WTC11 (cell line): ENCODE measurements around the gene LDAH. TPM values are rescaled to one million over a fixed set of nuclear protein-coding genes. Genes with fewer than 3 reads are reported as not detected.
A peak's percentile ranks its signal among the peaks of the same experiment; 100 is the strongest.

Source experiments
- ATAC-seq: fragments of 200-7000 bp; cut with Tn5 transposase; 2 replicates; pipeline ENCODE4 v1.10.0; 2021; ENCODE audit warnings: mild to moderate bottlenecking, moderate library complexity
- CTCF ChIA-PET: fragments of 300-600 bp; sonication (Branson Sonifier 250); formaldehyde crosslinking; loops from one replicate; lab custom pipeline; 2021; ENCODE audit warnings: antibody characterized with exemption; lab: Charles Lee
- POLR2A ChIA-PET: fragments of 350-600 bp; sonication (Branson Sonifier 250); formaldehyde crosslinking; loops from one replicate; lab custom pipeline; 2021; ENCODE audit warnings: antibody characterized with exemption; lab: Charles Lee
- DNase-seq: peaks from one replicate; pipeline ENCODE4 v3.0.0; 2021; ENCODE audit warnings: low spot score
- H3K27ac Mint-ChIP-seq: 2 replicates; pipeline ENCODE4 v1.8.0; 2021; ENCODE audit warnings: mixed read lengths
- H3K27me3 Mint-ChIP-seq: 2 replicates; pipeline ENCODE4 v1.8.0; 2021; ENCODE audit warnings: low read depth, mild to moderate bottlenecking, moderate library complexity, mixed read lengths
- H3K36me3 Mint-ChIP-seq: 2 replicates; pipeline ENCODE4 v1.8.0; 2021; ENCODE audit warnings: mixed read lengths
- H3K4me1 Mint-ChIP-seq: 2 replicates; pipeline ENCODE4 v1.8.0; 2022; ENCODE audit warnings: mixed read lengths
- H3K4me3 Mint-ChIP-seq: 2 replicates; pipeline ENCODE4 v1.8.0; 2021; ENCODE audit warnings: mild to moderate bottlenecking, moderate library complexity, mixed read lengths
- H3K9me3 Mint-ChIP-seq: 2 replicates; pipeline ENCODE4 v1.8.0; 2021; ENCODE audit warnings: mixed read lengths
- ARID4B ChIP-seq: sonication (generic); formaldehyde crosslinking; IDR thresholded peaks from 2 replicates; pipeline ENCODE4 v1.8.0; 2023; ENCODE audit warnings: missing genetic modification reagents, mild to moderate bottlenecking, borderline replicate concordance
- CDX4 ChIP-seq: fragments of 250-450 bp; sonication (Bioruptor Pico); IDR thresholded peaks from 2 replicates; pipeline ENCODE4 v1.9.0; 2021; ENCODE audit warnings: moderate library complexity, mild to moderate bottlenecking, inconsistent platforms, borderline replicate concordance
- EMX1 ChIP-seq: fragments of 250-450 bp; sonication (Bioruptor Pico); IDR thresholded peaks from 2 replicates; pipeline ENCODE4 v1.8.0; 2021; ENCODE audit warnings: mild to moderate bottlenecking
- ETV6 ChIP-seq: sonication (generic); formaldehyde crosslinking; IDR thresholded peaks from 2 replicates; pipeline ENCODE4 v1.8.1; 2022; ENCODE audit warnings: mild to moderate bottlenecking, missing genetic modification reagents
- FOXJ3 ChIP-seq: sonication (generic); formaldehyde crosslinking; IDR thresholded peaks from 2 replicates; pipeline ENCODE4 v1.9.0; 2021; ENCODE audit warnings: missing genetic modification reagents, mild to moderate bottlenecking, borderline replicate concordance
- FOXP1 ChIP-seq: sonication (generic); formaldehyde crosslinking; IDR thresholded peaks from 2 replicates; pipeline ENCODE4 v1.8.0; 2022; ENCODE audit warnings: missing genetic modification reagents, mild to moderate bottlenecking, moderate library complexity, borderline replicate concordance
- HMGA2 ChIP-seq: fragments of 250-450 bp; sonication (Bioruptor Pico); IDR thresholded peaks from 2 replicates; pipeline ENCODE4 v1.4.0; 2021; ENCODE audit warnings: mild to moderate bottlenecking, moderate library complexity
- MYBL2 ChIP-seq: sonication (generic); formaldehyde crosslinking; IDR thresholded peaks from 2 replicates; pipeline ENCODE4 v1.8.1; 2023; ENCODE audit warnings: mild to moderate bottlenecking, moderate library complexity, missing genetic modification reagents
- NR1H2 ChIP-seq: sonication (generic); formaldehyde crosslinking; IDR thresholded peaks from 2 replicates; pipeline ENCODE4 v1.9.0; 2021; ENCODE audit warnings: mild to moderate bottlenecking, moderate library complexity, missing genetic modification reagents
- NR2C2 ChIP-seq: sonication (generic); formaldehyde crosslinking; IDR thresholded peaks from 2 replicates; pipeline ENCODE4 v1.8.0; 2022; ENCODE audit warnings: mild to moderate bottlenecking, missing genetic modification reagents
- OVOL2 ChIP-seq: fragments of 250-450 bp; sonication (Bioruptor Pico); IDR thresholded peaks from 2 replicates; pipeline ENCODE4 v1.9.0; 2021; ENCODE audit warnings: mild to moderate bottlenecking, borderline replicate concordance
- PREB ChIP-seq: sonication (generic); formaldehyde crosslinking; IDR thresholded peaks from 2 replicates; pipeline ENCODE4 v1.8.1; 2022; ENCODE audit warnings: mild to moderate bottlenecking, missing genetic modification reagents, moderate library complexity, borderline replicate concordance
- RELA ChIP-seq: sonication (generic); formaldehyde crosslinking; IDR thresholded peaks from 2 replicates; pipeline ENCODE4 v1.8.1; 2022; ENCODE audit warnings: missing genetic modification reagents, mild to moderate bottlenecking, borderline replicate concordance
- SOX15 ChIP-seq: fragments of 250-450 bp; sonication (Bioruptor Pico); IDR thresholded peaks from 2 replicates; pipeline ENCODE4 v1.9.0; 2021; ENCODE audit warnings: mild to moderate bottlenecking
- TEAD4 ChIP-seq: sonication (generic); formaldehyde crosslinking; IDR thresholded peaks from 2 replicates; pipeline ENCODE4 v1.8.0; 2022; ENCODE audit warnings: mild to moderate bottlenecking, missing genetic modification reagents
- ZNF138 ChIP-seq: sonication (generic); formaldehyde crosslinking; conservative IDR thresholded peaks from 2 replicates; pipeline ENCODE4 v1.8.1; 2022; ENCODE audit warnings: mild to moderate bottlenecking, moderate library complexity, missing genetic modification reagents
- ZNF232 ChIP-seq: sonication (generic); formaldehyde crosslinking; IDR thresholded peaks from 2 replicates; pipeline ENCODE4 v1.8.0; 2022; ENCODE audit warnings: mild to moderate bottlenecking, missing genetic modification reagents
- ZNF416 ChIP-seq: fragments of 250-450 bp; sonication (Bioruptor Pico); IDR thresholded peaks from 2 replicates; pipeline ENCODE4 v1.9.0; 2021; ENCODE audit warnings: mild to moderate bottlenecking, inconsistent platforms
- ZNF425 ChIP-seq: fragments of 250-450 bp; sonication (Bioruptor Pico); conservative IDR thresholded peaks from 2 replicates; pipeline ENCODE4 v1.9.0; 2021; ENCODE audit warnings: mild to moderate bottlenecking
- ZNF671 ChIP-seq: fragments of 250-450 bp; sonication (Bioruptor Pico); IDR thresholded peaks from 2 replicates; pipeline ENCODE4 v1.8.0; 2021; ENCODE audit warnings: mild to moderate bottlenecking
- ZSCAN18 ChIP-seq: fragments of 250-450 bp; sonication (Bioruptor Pico); IDR thresholded peaks from 2 replicates; pipeline ENCODE4 v2.1.2; 2022; ENCODE audit warnings: mild to moderate bottlenecking, moderate library complexity
- total RNA-seq: library from RNA; stranded (reverse); gene quantifications from 3 replicates; pipeline ENCODE4 v1.2.3, GENCODE V29; 2021
- TF ChIP-seq, protein P1 (sequence below): sonication (generic); formaldehyde crosslinking; IDR thresholded peaks from 2 replicates; pipeline ENCODE4 v1.8.1; 2022; ENCODE audit warnings: mild to moderate bottlenecking, moderate library complexity, missing genetic modification reagents

The LDAH gene
- total RNA-seq, 1 experiment from 2014 or later = 20.5 TPM

DNA sequence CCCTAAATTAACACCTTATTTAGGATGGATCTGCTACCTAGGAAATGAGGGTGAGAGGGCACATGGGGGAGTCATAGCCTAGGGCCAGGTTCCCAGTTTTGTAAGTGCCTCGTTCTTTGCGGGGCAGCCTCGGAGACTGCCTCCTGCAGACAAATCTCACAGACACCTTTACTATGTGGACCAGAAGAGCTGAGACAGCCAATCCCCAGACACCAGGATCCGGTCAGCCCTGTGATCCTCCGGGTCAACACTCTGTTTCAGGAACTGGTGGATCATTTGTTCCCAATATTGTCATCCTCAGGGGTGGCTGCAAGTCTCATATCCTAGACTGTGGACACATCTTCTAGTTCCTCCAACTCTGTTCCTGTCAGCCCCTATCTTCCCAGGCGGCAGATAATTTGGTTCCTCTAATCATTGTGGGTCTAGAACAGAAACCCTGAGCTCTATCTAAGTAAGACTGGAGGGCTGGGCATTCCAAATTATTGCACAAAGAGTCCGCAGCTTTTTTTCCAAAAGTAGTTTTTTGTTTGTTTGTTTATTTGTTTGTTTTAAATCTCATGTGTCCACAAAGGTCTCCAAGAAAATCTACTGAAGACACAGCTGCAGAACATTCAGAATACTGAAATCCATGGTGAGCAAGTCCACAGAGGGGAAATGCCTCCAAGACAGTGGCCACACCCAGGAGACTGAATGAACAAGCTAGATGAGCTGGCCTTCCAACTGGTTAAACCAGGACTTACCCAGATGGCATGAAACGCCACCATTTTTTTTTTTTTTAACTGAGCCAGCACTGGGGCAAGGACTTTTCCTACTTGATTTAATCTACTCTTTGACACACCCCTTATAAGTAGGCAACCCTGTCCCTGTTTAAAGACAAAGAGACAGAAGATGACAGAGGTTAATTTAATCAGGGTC, 162.1 kb downstream of the LDAH start (continued):
- no peak for TF ChIP-seq PREB
- TF ChIP-seq EMX1 = no peak
- no peak for TF ChIP-seq ETV6
- no peak for TF ChIP-seq MYBL2 (CRISPR knock-in tag)
- no peak for TF ChIP-seq ZSCAN18 (CRISPR knock-in tag)
- TF ChIP-seq ZNF232 = no peak
- TF ChIP-seq ZNF425 (CRISPR knock-in tag) = no peak
- TF ChIP-seq, all 79 proteins: peak for 0

DNA sequence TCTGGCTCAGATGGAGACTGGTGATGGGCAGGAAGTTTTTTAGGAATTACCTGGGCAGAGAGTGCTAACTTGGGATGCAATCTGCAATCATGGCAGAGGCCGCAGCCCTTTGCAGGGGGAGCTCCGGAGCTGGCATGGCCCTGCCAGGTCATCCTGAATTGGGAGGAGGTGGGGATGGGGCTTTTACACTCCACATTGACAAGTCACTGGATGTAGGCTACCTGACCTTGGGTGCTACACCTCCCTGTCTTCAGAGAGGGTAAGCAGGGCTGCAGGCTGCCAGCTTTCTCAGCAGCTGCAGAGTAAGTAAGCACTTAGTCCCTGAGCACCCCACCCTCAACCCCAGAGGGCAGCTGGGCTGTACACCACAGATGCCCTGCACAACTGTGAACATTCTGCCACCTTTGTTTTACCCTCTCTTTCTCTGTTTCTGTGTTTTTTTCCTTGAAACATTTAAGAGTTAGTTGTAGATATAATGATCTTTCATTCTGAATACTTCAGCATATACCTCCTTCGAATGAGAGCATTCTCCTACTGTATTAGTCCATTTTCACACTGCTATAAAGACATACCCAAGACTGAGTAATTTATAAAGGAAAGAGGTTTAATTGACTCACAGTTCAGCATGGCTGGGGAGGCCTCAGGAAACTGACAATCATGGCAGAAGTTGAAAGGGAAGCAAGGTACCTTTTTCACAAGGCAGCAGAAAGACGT, 165.2 kb downstream of the LDAH start:
- TF ChIP-seq CDX4 (CRISPR knock-in tag) (no peak), FOXP1 (CRISPR knock-in tag) (no peak), SOX15 (CRISPR knock-in tag) (no peak), ZNF671 (CRISPR knock-in tag) (no peak), TEAD4 (CRISPR knock-in tag) (no peak), NR1H2 (CRISPR knock-in tag) (no peak), HMGA2 (CRISPR knock-in tag) (no peak)
- Mint-ChIP-seq H3K27ac (no peak overlapping the region), H3K9me3 (no peaks in the 10 kb centered on the region), H3K27me3 (peaks cover 36% of the 10 kb centered on the region), H3K4me3 (no peak overlapping the region), H3K4me1 (peaks cover 2% of the 10 kb centered on the region; the same call in 1 of the 2 replicates), H3K36me3 (no peaks in the 10 kb centered on the region)
- ATAC-seq (no peak), DNase-seq (no peak)
- CTCF ChIA-PET = interaction anchor here (0.7 to 4.7 kb wide), 4 partner anchors 8 to 305 kb away, joined by 3 to 25 read pairs (median 6); no protein-coding TSS in a partner anchor
- POLR2A ChIA-PET = no interaction called here

DNA sequence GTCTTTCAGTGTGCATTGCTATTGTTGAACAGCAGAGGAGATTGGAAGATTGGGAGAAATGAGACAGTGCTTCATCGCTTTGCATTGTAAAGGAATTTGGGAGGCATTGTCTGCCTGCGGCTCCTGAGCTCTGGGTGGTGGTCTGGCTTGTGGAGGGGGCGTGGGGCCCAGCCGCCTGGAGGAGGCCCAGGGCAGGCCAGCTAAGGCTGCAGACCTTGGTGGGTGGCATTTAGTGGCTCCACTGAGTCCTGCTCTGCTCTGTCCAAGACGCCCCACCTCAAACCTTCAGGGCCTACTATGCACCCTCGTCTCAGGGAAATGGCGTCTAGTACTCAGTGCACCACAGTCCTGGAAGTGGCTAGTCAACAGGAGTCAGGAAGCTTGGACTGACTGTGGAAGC, 166.3 kb downstream of the LDAH start:
- H3K27ac Mint-ChIP-seq = no peak overlapping the region
- ChIA-PET CTCF (interaction anchor here (2.4 to 4.7 kb wide), 2 partner anchors 14 to 20 kb away, joined by 9 to 25 read pairs; no protein-coding TSS in a partner anchor), POLR2A (interaction anchor here (1.2 kb wide), 1 partner anchor 210 kb away, joined by 4 read pairs; the partner anchor contains the start of gene RHOB)
- peak; percentile 22 for ATAC-seq
- no peak overlapping the region for H3K4me3 Mint-ChIP-seq
- no peaks in the 10 kb centered on the region for H3K36me3 Mint-ChIP-seq
- DNase-seq = no peak
- H3K9me3 Mint-ChIP-seq = no peaks in the 10 kb centered on the region
- H3K4me1 Mint-ChIP-seq = peaks cover 4% of the 10 kb centered on the region
- H3K27me3 Mint-ChIP-seq = peaks cover 35% of the 10 kb centered on the region
- TF ChIP-seq ARID4B = no peak
- TF ChIP-seq, protein P1, sequence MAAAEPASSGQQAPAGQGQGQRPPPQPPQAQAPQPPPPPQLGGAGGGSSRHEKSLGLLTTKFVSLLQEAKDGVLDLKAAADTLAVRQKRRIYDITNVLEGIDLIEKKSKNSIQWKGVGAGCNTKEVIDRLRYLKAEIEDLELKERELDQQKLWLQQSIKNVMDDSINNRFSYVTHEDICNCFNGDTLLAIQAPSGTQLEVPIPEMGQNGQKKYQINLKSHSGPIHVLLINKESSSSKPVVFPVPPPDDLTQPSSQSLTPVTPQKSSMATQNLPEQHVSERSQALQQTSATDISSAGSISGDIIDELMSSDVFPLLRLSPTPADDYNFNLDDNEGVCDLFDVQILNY (CRISPR knock-in tag) = no peak
- TF ChIP-seq NR2C2 (CRISPR knock-in tag) = no peak
- TF ChIP-seq ZNF138 = no peak
- no peak for TF ChIP-seq RELA (CRISPR knock-in tag)
- TF ChIP-seq FOXJ3 (CRISPR knock-in tag) = no peak
- TF ChIP-seq ZNF416 (CRISPR knock-in tag) = no peak
- TF ChIP-seq OVOL2 (CRISPR knock-in tag) = no peak
